GM23338 (cell line): ENCODE results near the gene TLE2. TPM values are rescaled to one million over a fixed set of nuclear protein-coding genes. Genes with fewer than 3 reads are reported as not detected.

ENCODE experiments used
- ATAC-seq: fragments of 200-7000 bp; cut with Tn5 transposase; 3 replicates; pipeline ENCODE4 v1.9.1; 2020
- DNase-seq: peaks from one replicate; pipeline ENCODE4 v3.0.0-alpha.2; 2015; ENCODE audit warnings: low spot score
- H2AFZ ChIP-seq: fragments of 200-600 bp; sonication (generic); 2 replicates; pipeline ENCODE4 v1.8.0; 2016; ENCODE audit warnings: antibody characterized with exemption, mild to moderate bottlenecking, moderate library complexity
- H3F3A ChIP-seq: fragments of 200-600 bp; sonication (generic); replicated peaks from 2 replicates; pipeline ENCODE4 v1.8.0; 2017; ENCODE audit warnings: antibody characterized with exemption, mixed run types, low read depth
- H3K27ac ChIP-seq: fragments of 200-600 bp; sonication (generic); 2 replicates; pipeline ENCODE4 v1.6.1; 2016; ENCODE audit warnings: low read depth
- H3K27me3 ChIP-seq: fragments of 200-600 bp; sonication (generic); 2 replicates; pipeline ENCODE4 v1.8.0; 2016; ENCODE audit warnings: mild to moderate bottlenecking, mixed run types, moderate library complexity; ENCODE audit not compliant: insufficient read depth
- H3K36me3 ChIP-seq: fragments of 200-600 bp; sonication (generic); 2 replicates; pipeline ENCODE4 v1.8.0; 2016; ENCODE audit warnings: mild to moderate bottlenecking; ENCODE audit not compliant: insufficient read depth
- H3K4me1 ChIP-seq: fragments of 200-600 bp; sonication (generic); 2 replicates; pipeline ENCODE4 v1.8.0; 2016; ENCODE audit warnings: mild to moderate bottlenecking, moderate library complexity; ENCODE audit not compliant: insufficient read depth
- H3K4me2 ChIP-seq: fragments of 200-600 bp; sonication (generic); 2 replicates; pipeline ENCODE4 v1.7.1; 2017; ENCODE audit warnings: mixed run types
- H3K4me3 ChIP-seq: fragments of 200-600 bp; sonication (generic); 2 replicates; pipeline ENCODE4 v1.6.1; 2016; ENCODE audit warnings: mixed run types
- H3K79me2 ChIP-seq: fragments of 200-600 bp; sonication (generic); replicated peaks from 2 replicates; pipeline ENCODE4 v1.8.0; 2017; ENCODE audit warnings: mild to moderate bottlenecking; ENCODE audit not compliant: insufficient read depth
- H3K9me2 ChIP-seq: fragments of 200-600 bp; sonication (generic); 2 replicates; pipeline ENCODE4 v1.8.0; 2017; ENCODE audit not compliant: insufficient read depth
- H4K20me1 ChIP-seq: fragments of 200-600 bp; sonication (generic); replicated peaks from 2 replicates; pipeline ENCODE4 v1.8.0; 2017; ENCODE audit warnings: mild to moderate bottlenecking; ENCODE audit not compliant: insufficient read depth
- H3K27ac Mint-ChIP-seq: 2 replicates; pipeline ENCODE4 v1.8.0; 2020; ENCODE audit warnings: inconsistent platforms, mild to moderate bottlenecking, moderate library complexity, mixed read lengths
- H3K27me3 Mint-ChIP-seq: 3 replicates; pipeline ENCODE4 v1.8.0; 2022; ENCODE audit warnings: low read depth, mild to moderate bottlenecking, moderate library complexity, mixed read lengths, inconsistent platforms; ENCODE audit not compliant: insufficient read depth, poor library complexity
- H3K36me3 Mint-ChIP-seq: 3 replicates; pipeline ENCODE4 v1.8.0; 2021; ENCODE audit warnings: low read depth, mild to moderate bottlenecking, inconsistent platforms, moderate library complexity, mixed read lengths
- H3K4me1 Mint-ChIP-seq: 3 replicates; pipeline ENCODE4 v1.8.0; 2020; ENCODE audit warnings: mild to moderate bottlenecking, inconsistent platforms, mixed read lengths
- H3K4me3 Mint-ChIP-seq: 3 replicates; pipeline ENCODE4 v1.8.0; 2021; ENCODE audit warnings: moderate library complexity, mild to moderate bottlenecking, inconsistent platforms, mixed read lengths
- H3K9me3 Mint-ChIP-seq: 3 replicates; pipeline ENCODE4 v1.8.0; 2020; ENCODE audit warnings: moderate library complexity, mild to moderate bottlenecking, inconsistent platforms, mixed read lengths
- CREB1 ChIP-seq: fragments of 250-450 bp; sonication (Bioruptor Pico); IDR thresholded peaks from 2 replicates; pipeline ENCODE4 v1.5.0; 2020; ENCODE audit warnings: low read depth, mild to moderate bottlenecking, moderate library complexity
- ETS1 ChIP-seq: IDR thresholded peaks from 2 replicates; pipeline ENCODE4 v1.6.1; 2016; ENCODE audit warnings: antibody characterized with exemption
- EZH2 ChIP-seq: fragments of 200-600 bp; sonication (generic); IDR thresholded peaks from one replicate; pipeline ENCODE4 v1.8.0; 2017; ENCODE audit warnings: antibody characterized with exemption, mild to moderate bottlenecking, low read depth; ENCODE audit not compliant: unreplicated experiment
- EZH2phosphoT487 ChIP-seq: fragments of 200-600 bp; sonication (generic); IDR thresholded peaks from one replicate; pipeline ENCODE4 v1.8.1; 2018; ENCODE audit warnings: antibody characterized with exemption; ENCODE audit not compliant: unreplicated experiment
- NANOG ChIP-seq: IDR thresholded peaks from 2 replicates; pipeline ENCODE4 v1.6.1; 2016; ENCODE audit warnings: antibody characterized with exemption, borderline replicate concordance
- POLR2AphosphoS5 ChIP-seq: IDR thresholded peaks from 2 replicates; pipeline ENCODE4 v1.6.1; 2016; ENCODE audit warnings: antibody characterized with exemption, low read depth
- REST ChIP-seq: IDR thresholded peaks from one replicate; pipeline ENCODE4 v1.6.1; 2018; ENCODE audit warnings: antibody characterized with exemption; ENCODE audit not compliant: unreplicated experiment
- STAT1 ChIP-seq: IDR thresholded peaks from one replicate; pipeline ENCODE4 v1.6.1; 2016; ENCODE audit warnings: antibody characterized with exemption; ENCODE audit not compliant: unreplicated experiment
- ZNF114 ChIP-seq: fragments of 250-450 bp; sonication (Bioruptor Pico); IDR thresholded peaks from 2 replicates; pipeline ENCODE4 v1.5.0; 2020; ENCODE audit warnings: mild to moderate bottlenecking, moderate library complexity
- ZNF331 ChIP-seq: fragments of 250-450 bp; sonication (Bioruptor Pico); IDR thresholded peaks from 2 replicates; pipeline ENCODE4 v1.5.0; 2020; ENCODE audit warnings: low read depth, mild to moderate bottlenecking, moderate library complexity
- polyA plus RNA-seq: library from polyadenylated mRNA; unstranded; fragments of >200 nt; fragmentation: Nextera tagmentation; extraction: Ambion mirVana; gene quantifications from 2 replicates; pipeline ENCODE4 v1.2.1, GENCODE V29; 2016
- total RNA-seq: library from RNA; depleted of rRNA; stranded (reverse); fragments of >200 nt; shearing (Covaris generic); gene quantifications from 2 replicates; pipeline ENCODE4 v1.2.3, GENCODE V29; 2014

TLE2 gene
- total and polyA plus RNA-seq, 2 experiments from 2014 or later: 5.2 to 22.8 TPM

DNA sequence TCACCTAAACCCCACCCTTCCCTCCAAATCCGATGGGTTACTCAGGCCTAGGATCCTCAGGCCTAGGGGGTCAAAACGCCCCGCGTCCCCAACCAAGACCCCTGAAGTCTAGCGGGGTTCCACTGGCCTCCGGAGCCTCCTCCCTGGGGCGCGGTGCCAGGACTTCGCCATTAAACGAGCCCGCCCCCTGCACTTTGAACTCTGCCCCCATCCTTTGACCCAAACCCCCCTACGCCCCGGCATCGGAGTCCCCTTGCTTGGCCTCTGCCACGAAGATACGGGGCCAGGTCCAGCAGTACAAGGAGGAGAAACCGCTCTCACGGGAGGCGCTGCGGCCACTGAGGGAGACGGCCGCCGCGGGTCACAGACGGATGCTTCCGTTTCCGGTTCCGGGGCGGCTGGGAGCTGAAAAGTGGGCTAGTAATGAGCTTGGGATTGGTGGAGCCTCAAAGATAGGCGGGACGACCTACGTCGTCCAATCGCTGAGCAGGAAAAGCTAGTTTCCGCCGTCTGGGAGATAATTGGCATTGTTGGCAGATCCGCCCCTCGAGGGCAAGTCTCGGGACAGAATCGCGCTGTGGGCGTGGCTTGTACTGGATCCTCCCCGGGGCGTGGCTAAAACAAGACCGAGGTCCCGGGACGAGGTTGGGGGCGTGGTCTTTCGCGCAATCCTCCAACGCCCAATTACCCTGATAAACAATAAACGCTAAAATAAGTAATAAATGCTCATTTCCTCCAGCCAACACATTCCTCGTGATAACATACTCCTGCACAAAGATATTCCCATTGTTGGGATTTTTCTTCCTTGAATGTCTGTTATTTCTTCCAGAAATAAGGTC lies 78.6 kb downstream of the TLE2 start:
- Mint-ChIP-seq H3K27ac (peak overlapping the region; percentile 97), H3K27me3 (peaks cover 4% of the 10 kb centered on the region), H3K4me3 (peak overlapping the region; percentile 98), H3K4me1 (peaks cover 6% of the 10 kb centered on the region; the same call in 2 of the 3 replicates), H3K9me3 (no peaks in the 10 kb centered on the region), H3K36me3 (peaks cover 5% of the 10 kb centered on the region; the same call in 2 of the 3 replicates)
- Histone ChIP-seq H2AFZ (0 out of 2 replicates have a peak overlapping the region, but pooled peaks have one; percentile 0), H3K4me1 (peaks cover 8% of the 10 kb centered on the region), H3K27me3 (no peaks in the 10 kb centered on the region), H4K20me1 (peaks cover 9% of the 10 kb centered on the region; the same call in 1 of the 2 replicates), H3K36me3 (no peaks in the 10 kb centered on the region), H3K9me2 (no peaks in the 10 kb centered on the region), H3F3A (0 out of 2 replicates have a peak, but pooled peaks cover 10% of the 10 kb centered on the region), H3K4me2 (peak overlapping the region; percentile 93), H3K27ac (peak overlapping the region; percentile 30), H3K4me3 (peak overlapping the region; percentile 68), H3K79me2 (peaks cover 14% of the 10 kb centered on the region)
- TF ChIP-seq POLR2AphosphoS5 (peak; percentile 98), REST (no peak), CREB1 (CRISPR knock-in tag) (peak; percentile 69), ETS1 (peak; percentile 85)
- ATAC-seq (peak; percentile 97), DNase-seq (peak; percentile 99)

DNA sequence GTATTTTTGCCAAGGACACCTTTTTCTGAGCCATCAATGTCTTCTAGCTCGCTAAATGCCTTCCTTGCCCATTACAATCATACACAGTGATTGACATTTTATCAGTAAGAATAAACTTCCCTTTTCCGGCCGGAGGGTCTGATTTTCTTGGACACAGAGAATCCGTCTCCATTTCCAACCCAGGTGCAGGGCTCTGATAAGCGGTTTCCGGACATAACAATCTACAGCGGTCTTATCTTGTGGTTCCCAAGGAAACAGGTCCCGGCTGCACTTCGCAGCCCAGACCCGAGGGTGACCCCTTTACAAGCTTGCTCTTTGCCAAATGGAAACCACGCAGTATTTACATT lies 79.2 kb downstream of the TLE2 start:
- 0 out of 2 replicates have a peak overlapping the region, but pooled peaks have one; percentile 0 for H2AFZ ChIP-seq
- H3K4me1 ChIP-seq: peaks cover 8% of the 10 kb centered on the region
- TF ChIP-seq ZNF114 (CRISPR knock-in tag) (no peak), STAT1 (no peak), NANOG (no peak), EZH2phosphoT487 (no peak), EZH2 (no peak), REST (no peak), ZNF331 (CRISPR knock-in tag) (no peak), POLR2AphosphoS5 (no peak), CREB1 (CRISPR knock-in tag) (no peak)

More for the DNA sequence above, 79.2 kb downstream of the TLE2 start:
- Histone ChIP-seq H3K36me3 (no peaks in the 10 kb centered on the region), H3F3A (0 out of 2 replicates have a peak, but pooled peaks cover 10% of the 10 kb centered on the region), H4K20me1 (peaks cover 9% of the 10 kb centered on the region; the same call in 1 of the 2 replicates), H3K27ac (peak overlapping the region; percentile 30), H3K9me2 (no peaks in the 10 kb centered on the region), H3K4me3 (peak overlapping the region; percentile 68), H3K27me3 (no peaks in the 10 kb centered on the region), H3K4me2 (peak overlapping the region; percentile 93), H3K79me2 (peaks cover 14% of the 10 kb centered on the region)
- peak overlapping the region; percentile 97 for H3K27ac Mint-ChIP-seq
- peaks cover 8% of the 10 kb centered on the region for H3K27me3 Mint-ChIP-seq
- H3K4me1 Mint-ChIP-seq: peaks cover 6% of the 10 kb centered on the region; the same call in 2 of the 3 replicates
- H3K36me3 Mint-ChIP-seq: peaks cover 5% of the 10 kb centered on the region; the same call in 2 of the 3 replicates
- H3K9me3 Mint-ChIP-seq: no peaks in the 10 kb centered on the region
- ATAC-seq: peak; percentile 28
- DNase-seq: peak; percentile 65
- peak overlapping the region; percentile 98 for H3K4me3 Mint-ChIP-seq
